Lower lobe of right lung (tissue), 2 donors: ENCODE results near the gene SLC5A10. TPM values are rescaled to one million over a fixed set of nuclear protein-coding genes. Genes with fewer than 3 reads are reported as not detected.
"Not testable (repeated sequence)": the region's sequence is repeated elsewhere in the genome, so short reads cannot be mapped to it uniquely, and the experiment has no call there.

ENCODE experiments used
- ATAC-seq, 2 donors: fragments of 200-7000 bp; cut with Tn5 transposase; one replicate each; pipeline ENCODE4 v1.9.1; 2020 to 2022; ENCODE audit warnings: mild to moderate bottlenecking in 2 of 2, moderate library complexity in 2 of 2
- DNase-seq: peaks from one replicate; pipeline ENCODE4 v3.0.0-alpha.2; 2020
- H3K27ac ChIP-seq: fragments of 200-600 bp; one replicate; pipeline ENCODE4 v1.8.0; 2022
- H3K27me3 ChIP-seq: fragments of 200-600 bp; one replicate; pipeline ENCODE4 v1.8.0; 2022; ENCODE audit warnings: low read depth
- H3K36me3 ChIP-seq: fragments of 200-600 bp; one replicate; pipeline ENCODE4 v1.8.0; 2022; ENCODE audit warnings: mild to moderate bottlenecking
- H3K4me1 ChIP-seq: fragments of 200-600 bp; one replicate; pipeline ENCODE4 v1.8.0; 2022
- H3K4me3 ChIP-seq: fragments of 200-600 bp; one replicate; pipeline ENCODE4 v1.8.0; 2022; ENCODE audit warnings: mild to moderate bottlenecking
- H3K9me3 ChIP-seq: fragments of 200-600 bp; one replicate; pipeline ENCODE4 v1.8.0; 2022
- CTCF ChIP-seq: fragments of 200-600 bp; IDR thresholded peaks from one replicate; pipeline ENCODE4 v1.8.0; 2022; ENCODE audit warnings: antibody characterized with exemption, mild to moderate bottlenecking
- intact Hi-C: fragments of 100-400 bp; cut with DNase I; formaldehyde crosslinking; loops from one replicate; pipeline ENCODE4 v1.11.0; 2022
- total RNA-seq: library from RNA; stranded (reverse); fragmentation: NEBNext Ultra II Directional; extraction: Animal tissue kit (Norgen Biotek cat#: 25700); gene quantifications from one replicate; pipeline ENCODE4 v1.2.1, GENCODE V29; 2021
- donor health status: DM: no; HTN: yes; CAD: no; lungs with severe emphysema.

SLC5A10 gene
- total RNA-seq, 1 donor from 2014 or later, result not detected

- peaks cover 20% of the 10 kb centered on the region for H3K36me3 ChIP-seq
- peaks cover 20% of the 10 kb centered on the region for H3K4me1 ChIP-seq
- TF ChIP-seq CTCF, result no peak
- ATAC-seq (peak in 1 of 2 donors; percentile 48), DNase-seq (no peak)
- no peaks in the 10 kb centered on the region for H3K9me3 ChIP-seq
- H3K27me3 ChIP-seq, result no peaks in the 10 kb centered on the region
- intact Hi-C loops, result no loop called here
- no peak overlapping the region for H3K4me3 ChIP-seq
- H3K27ac ChIP-seq, result no peak overlapping the region
Observed at GRCh38 chr17:18921912-18922451, 30.0 kb upstream of the SLC5A10 start.

- H3K9me3 ChIP-seq, H3K4me3 ChIP-seq, DNase-seq, H3K27me3 ChIP-seq, H3K27ac ChIP-seq, intact Hi-C loops, ATAC-seq: not testable (repeated sequence)
- Histone ChIP-seq H3K36me3 (peaks cover 19% of the 10 kb centered on the region), H3K4me1 (peaks cover 20% of the 10 kb centered on the region)
Observed at GRCh38 chr17:18922596-18922995, 29.4 kb upstream of the SLC5A10 start.

- DNase-seq (no peak), ATAC-seq (no peak)
- no peak for TF ChIP-seq CTCF
- H3K4me1 ChIP-seq, result peaks cover 20% of the 10 kb centered on the region
- intact Hi-C loops, result no loop called here
- no peak overlapping the region for H3K4me3 ChIP-seq
- peaks cover 32% of the 10 kb centered on the region for H3K36me3 ChIP-seq
- no peaks in the 10 kb centered on the region for H3K9me3 ChIP-seq
- no peaks in the 10 kb centered on the region for H3K27me3 ChIP-seq
- no peak overlapping the region for H3K27ac ChIP-seq
Observed at GRCh38 chr17:18925187-18925586, 26.8 kb upstream of the SLC5A10 start.

GRCh38 chr17:18928628-18929125 is 23.3 kb upstream of the SLC5A10 start:
- Histone ChIP-seq H3K4me3 (no peak overlapping the region), H3K36me3 (peaks cover 45% of the 10 kb centered on the region), H3K27ac (no peak overlapping the region), H3K9me3 (no peaks in the 10 kb centered on the region), H3K27me3 (no peaks in the 10 kb centered on the region), H3K4me1 (no peaks in the 10 kb centered on the region)
- TF ChIP-seq CTCF, result no peak
- DNase-seq (no peak), ATAC-seq (no peak)
- intact Hi-C loops, result no loop called here

GRCh38 chr17:18932360-18933055 is 19.5 kb upstream of the SLC5A10 start:
- ATAC-seq, result no peak
- DNase-seq, result no peak
- Histone ChIP-seq H3K36me3 (peaks cover 34% of the 10 kb centered on the region), H3K4me3 (no peak overlapping the region), H3K9me3 (no peaks in the 10 kb centered on the region), H3K4me1 (no peaks in the 10 kb centered on the region), H3K27ac (no peak overlapping the region), H3K27me3 (no peaks in the 10 kb centered on the region)
- TF ChIP-seq CTCF, result no peak
- intact Hi-C loops, result no loop called here
